WERI-Rb-1 (cell line): ENCODE results near the gene LRCH1.

Experiments used
- DNase-seq: peaks from one replicate; pipeline ENCODE4 v3.0.0-alpha.2; 2020
- H3K27ac ChIP-seq: fragments of 250-450 bp; sonication (Bioruptor Pico); 2 replicates; pipeline ENCODE4 v1.5.1; 2020; ENCODE audit warnings: mild to moderate bottlenecking, moderate library complexity
- H3K27me3 ChIP-seq: fragments of 250-450 bp; sonication (Bioruptor Pico); 2 replicates; pipeline ENCODE4 v1.5.1; 2021; ENCODE audit warnings: mild to moderate bottlenecking, low read depth, moderate library complexity; ENCODE audit not compliant: insufficient read depth, severe bottlenecking
- H3K36me3 ChIP-seq: fragments of 250-450 bp; sonication (Bioruptor Pico); 2 replicates; pipeline ENCODE4 v1.5.1; 2020; ENCODE audit warnings: mild to moderate bottlenecking, moderate library complexity
- H3K4me3 ChIP-seq: 2 replicates; pipeline ENCODE4 v1.5.1; 2011; ENCODE audit warnings: low read depth, mild to moderate bottlenecking, control low read depth, low read length
- H3K9me3 ChIP-seq: fragments of 250-450 bp; sonication (Bioruptor Pico); 2 replicates; pipeline ENCODE4 v1.5.1; 2021; ENCODE audit warnings: mild to moderate bottlenecking, moderate library complexity; ENCODE audit not compliant: severe bottlenecking
- CTCF ChIP-seq: IDR thresholded peaks from 2 replicates; pipeline ENCODE4 v1.5.1; 2011; ENCODE audit warnings: low read depth, mild to moderate bottlenecking, control low read depth, inconsistent platforms, low read length

LRCH1 gene

GRCh38 chr13:46624353-46624752 lies 71.4 kb downstream of the LRCH1 start:
- TF ChIP-seq CTCF: no peak

GRCh38 chr13:46624821-46625220 lies 71.9 kb downstream of the LRCH1 start:
- no peak for TF ChIP-seq CTCF
- H3K27me3 ChIP-seq: no peaks in the 10 kb centered on the region
- H3K27ac ChIP-seq: no peak overlapping the region; the same call in 1 of the 2 replicates

More at GRCh38 chr13:46624353-46624752, 71.4 kb downstream of the LRCH1 start:
- Histone ChIP-seq H3K4me3 (no peak overlapping the region), H3K9me3 (no peaks in the 10 kb centered on the region), H3K27me3 (no peaks in the 10 kb centered on the region), H3K36me3 (peaks cover 5% of the 10 kb centered on the region), H3K27ac (no peak overlapping the region; the same call in none of the 2 replicates)
- DNase-seq: no peak

GRCh38 chr13:46627462-46627861 lies 74.5 kb downstream of the LRCH1 start:
- Histone ChIP-seq H3K27ac (no peak overlapping the region), H3K4me3 (no peak overlapping the region)
- TF ChIP-seq CTCF: no peak

More at GRCh38 chr13:46624821-46625220, 71.9 kb downstream of the LRCH1 start:
- H3K36me3 ChIP-seq: peaks cover 5% of the 10 kb centered on the region
- H3K4me3 ChIP-seq: no peak overlapping the region
- H3K9me3 ChIP-seq: no peaks in the 10 kb centered on the region
- no peak for DNase-seq

GRCh38 chr13:46628622-46629365 lies 75.8 kb downstream of the LRCH1 start:
- Histone ChIP-seq H3K9me3 (no peaks in the 10 kb centered on the region), H3K27ac (peak overlapping the region; percentile 70), H3K36me3 (peaks cover 5% of the 10 kb centered on the region), H3K4me3 (no peak overlapping the region), H3K27me3 (no peaks in the 10 kb centered on the region)
- no peak for TF ChIP-seq CTCF
- no peak for DNase-seq

More at GRCh38 chr13:46627462-46627861, 74.5 kb downstream of the LRCH1 start:
- Histone ChIP-seq H3K27me3 (no peaks in the 10 kb centered on the region), H3K9me3 (no peaks in the 10 kb centered on the region), H3K36me3 (peaks cover 5% of the 10 kb centered on the region)
- DNase-seq: no peak

- peak overlapping the region; percentile 70 for H3K27ac ChIP-seq
Measured at GRCh38 chr13:46629811-46630413, 76.9 kb downstream of the LRCH1 start.

More at GRCh38 chr13:46629811-46630413, 76.9 kb downstream of the LRCH1 start:
- Histone ChIP-seq H3K36me3 (peaks cover 9% of the 10 kb centered on the region), H3K4me3 (no peak overlapping the region; the same call in 1 of the 2 replicates), H3K9me3 (no peaks in the 10 kb centered on the region), H3K27me3 (no peaks in the 10 kb centered on the region)
- TF ChIP-seq CTCF: no peak
- no peak for DNase-seq
